Kidney epithelial cell (primary cell): ENCODE measurements around the gene SAMD3. TPM values are rescaled to one million over a fixed set of nuclear protein-coding genes. Genes with fewer than 3 reads are reported as not detected.
"Not testable (repeated sequence)": the region's sequence is repeated elsewhere in the genome, so short reads cannot be mapped to it uniquely, and the experiment has no call there.

ENCODE experiments used
- DNase-seq: peaks from one replicate; pipeline ENCODE4 v3.0.0-alpha.2; 2010; ENCODE audit warnings: low read depth
- H3K27me3 ChIP-seq: 2 replicates; pipeline ENCODE4 v1.6.0; 2011; ENCODE audit warnings: low read length; ENCODE audit not compliant: control insufficient read depth, insufficient read depth
- H3K36me3 ChIP-seq: 2 replicates; pipeline ENCODE4 v1.5.1; 2011; ENCODE audit warnings: low read length; ENCODE audit not compliant: control insufficient read depth, insufficient read depth
- H3K4me3 ChIP-seq: 2 replicates; pipeline ENCODE4 v1.5.1; 2011; ENCODE audit warnings: low read depth, mild to moderate bottlenecking, control low read depth, low read length
- total RNA-seq: library from RNA; depleted of rRNA; stranded (reverse); fragments of >200 nt; gene quantifications from 2 replicates; pipeline ENCODE4 v1.2.3, GENCODE V29; 2015
- TF ChIP-seq, protein P1 (sequence below): IDR thresholded peaks from 2 replicates; pipeline ENCODE4 v1.5.1; 2011; ENCODE audit warnings: mild to moderate bottlenecking, moderate library complexity, low read length, control low read depth, inconsistent platforms; ENCODE audit not compliant: insufficient read depth, poor library complexity, severe bottlenecking

Gene SAMD3
- total RNA-seq, 1 donor from 2014 or later, result not detected

DNA sequence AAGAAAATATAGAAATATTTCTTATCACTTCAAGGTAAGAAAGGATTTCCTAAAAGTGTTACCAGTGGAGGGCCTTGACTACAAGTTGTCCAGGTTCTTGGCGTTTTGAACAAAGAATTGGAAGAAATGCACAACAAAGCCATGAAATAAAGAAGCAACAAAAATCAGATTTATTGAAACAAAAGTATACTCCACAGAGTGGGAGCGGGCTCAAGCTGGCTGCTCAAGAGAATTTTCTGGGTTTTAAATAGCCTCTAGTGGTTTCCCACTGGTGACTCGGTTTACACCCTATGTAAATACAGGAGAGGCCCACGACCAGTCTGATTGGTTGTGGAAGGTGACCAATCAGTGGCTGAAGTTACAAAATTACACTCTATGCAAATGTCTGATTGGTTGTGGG lies 64.2 kb downstream of the SAMD3 start:
- Histone ChIP-seq H3K4me3 (no peak overlapping the region), H3K36me3 (no peaks in the 10 kb centered on the region), H3K27me3 (no peaks in the 10 kb centered on the region)
- DNase-seq, result no peak
- TF ChIP-seq, protein P1, sequence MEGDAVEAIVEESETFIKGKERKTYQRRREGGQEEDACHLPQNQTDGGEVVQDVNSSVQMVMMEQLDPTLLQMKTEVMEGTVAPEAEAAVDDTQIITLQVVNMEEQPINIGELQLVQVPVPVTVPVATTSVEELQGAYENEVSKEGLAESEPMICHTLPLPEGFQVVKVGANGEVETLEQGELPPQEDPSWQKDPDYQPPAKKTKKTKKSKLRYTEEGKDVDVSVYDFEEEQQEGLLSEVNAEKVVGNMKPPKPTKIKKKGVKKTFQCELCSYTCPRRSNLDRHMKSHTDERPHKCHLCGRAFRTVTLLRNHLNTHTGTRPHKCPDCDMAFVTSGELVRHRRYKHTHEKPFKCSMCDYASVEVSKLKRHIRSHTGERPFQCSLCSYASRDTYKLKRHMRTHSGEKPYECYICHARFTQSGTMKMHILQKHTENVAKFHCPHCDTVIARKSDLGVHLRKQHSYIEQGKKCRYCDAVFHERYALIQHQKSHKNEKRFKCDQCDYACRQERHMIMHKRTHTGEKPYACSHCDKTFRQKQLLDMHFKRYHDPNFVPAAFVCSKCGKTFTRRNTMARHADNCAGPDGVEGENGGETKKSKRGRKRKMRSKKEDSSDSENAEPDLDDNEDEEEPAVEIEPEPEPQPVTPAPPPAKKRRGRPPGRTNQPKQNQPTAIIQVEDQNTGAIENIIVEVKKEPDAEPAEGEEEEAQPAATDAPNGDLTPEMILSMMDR, result no peak

DNA sequence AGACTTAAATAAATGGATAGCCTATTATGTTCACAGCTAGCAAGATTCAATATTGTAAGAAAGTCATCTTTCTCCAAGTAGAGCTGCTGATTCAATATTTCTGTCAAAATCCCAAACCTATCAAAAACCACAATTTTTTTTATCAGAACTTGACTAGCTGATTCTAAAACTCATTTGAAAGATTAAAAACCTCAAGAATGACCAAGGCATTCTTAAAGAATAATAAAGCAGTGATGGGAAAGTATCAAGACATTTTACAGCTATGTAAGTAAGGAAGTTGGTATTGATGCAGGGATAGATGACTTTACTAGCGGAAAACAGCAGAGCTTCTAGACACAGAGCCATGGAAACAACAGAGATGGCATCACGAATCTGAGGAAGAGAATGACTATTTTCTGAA lies 64.7 kb downstream of the SAMD3 start:
- H3K36me3 ChIP-seq, result no peaks in the 10 kb centered on the region
- H3K27me3 ChIP-seq, result no peaks in the 10 kb centered on the region
- no peak for DNase-seq
- TF ChIP-seq, protein P1, result no peak
- no peak overlapping the region for H3K4me3 ChIP-seq

DNA sequence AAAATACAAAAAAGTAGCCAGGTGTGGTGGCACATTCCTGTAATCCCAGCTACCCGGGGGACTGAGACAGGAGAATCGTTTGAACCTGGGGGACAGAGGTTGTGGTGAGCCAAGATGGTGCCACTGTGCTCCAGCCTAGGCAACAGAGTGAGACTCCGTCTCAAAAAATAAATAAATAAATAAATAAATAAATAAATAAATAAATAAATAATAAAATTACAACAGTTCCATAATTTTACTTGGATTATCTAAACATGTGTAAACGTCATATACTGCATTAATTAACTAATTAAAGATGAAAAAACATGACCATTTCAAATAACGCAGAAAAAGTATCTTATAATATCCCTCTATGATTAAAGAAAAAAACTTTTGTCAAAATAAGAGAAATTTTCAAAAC lies 65.8 kb downstream of the SAMD3 start:
- DNase-seq, result no peak
- no peaks in the 10 kb centered on the region for H3K36me3 ChIP-seq
- TF ChIP-seq, protein P1, result no peak
- no peak overlapping the region for H3K4me3 ChIP-seq
- H3K27me3 ChIP-seq, result no peaks in the 10 kb centered on the region

DNA sequence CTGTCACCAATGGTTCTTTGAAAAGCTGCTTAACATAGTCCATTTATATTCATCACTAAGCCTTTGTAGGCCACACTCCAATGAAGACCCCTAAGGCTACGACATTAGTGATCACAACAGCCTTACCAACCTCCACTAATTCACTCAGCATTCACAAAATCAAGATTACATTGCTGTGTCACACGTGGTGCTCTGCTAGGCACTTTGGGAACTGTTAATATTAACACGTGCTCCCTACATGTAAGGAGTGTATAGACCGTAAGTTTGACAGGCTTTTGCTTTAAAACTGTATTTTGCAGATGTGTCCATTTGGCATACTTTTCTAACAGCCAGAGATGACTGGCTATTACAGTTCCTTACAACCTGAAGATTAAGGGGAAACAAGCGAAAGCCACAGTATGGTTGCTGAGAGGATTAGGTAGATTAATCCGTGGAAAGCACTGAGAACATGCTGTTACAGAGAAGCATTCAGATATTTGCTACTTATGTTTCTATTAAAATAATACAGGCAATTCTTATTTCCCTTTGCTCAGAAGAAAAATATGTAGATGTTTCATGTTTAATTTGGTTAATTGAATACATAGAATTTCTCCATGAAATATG lies 69.7 kb downstream of the SAMD3 start:
- TF ChIP-seq, protein P1, result no peak
- Histone ChIP-seq H3K27me3 (no peaks in the 10 kb centered on the region), H3K36me3 (no peaks in the 10 kb centered on the region)

DNA sequence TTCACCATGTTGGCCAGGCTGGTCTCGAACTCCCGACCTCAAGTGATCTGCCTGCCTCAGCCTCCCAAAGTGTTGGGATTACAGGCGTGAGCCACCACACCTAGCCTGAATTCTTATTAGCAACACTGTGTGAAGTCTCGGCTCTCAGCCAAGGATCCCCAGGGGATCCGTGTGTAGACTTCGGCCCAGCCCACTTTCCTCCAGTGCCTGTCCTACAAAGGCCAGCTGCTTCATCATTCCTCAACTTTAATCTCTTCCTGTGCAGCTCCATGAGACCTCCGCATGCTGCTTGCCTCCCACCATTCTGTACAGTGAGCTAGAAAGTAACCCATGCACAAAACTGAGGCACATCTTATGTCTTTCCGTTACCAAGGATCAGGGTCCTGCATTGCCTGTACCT lies 71.8 kb downstream of the SAMD3 start:
- TF ChIP-seq, protein P1, result no peak
- no peak overlapping the region for H3K4me3 ChIP-seq

More for the DNA sequence above, 69.7 kb downstream of the SAMD3 start:
- DNase-seq, result no peak
- H3K4me3 ChIP-seq, result no peak overlapping the region

DNA sequence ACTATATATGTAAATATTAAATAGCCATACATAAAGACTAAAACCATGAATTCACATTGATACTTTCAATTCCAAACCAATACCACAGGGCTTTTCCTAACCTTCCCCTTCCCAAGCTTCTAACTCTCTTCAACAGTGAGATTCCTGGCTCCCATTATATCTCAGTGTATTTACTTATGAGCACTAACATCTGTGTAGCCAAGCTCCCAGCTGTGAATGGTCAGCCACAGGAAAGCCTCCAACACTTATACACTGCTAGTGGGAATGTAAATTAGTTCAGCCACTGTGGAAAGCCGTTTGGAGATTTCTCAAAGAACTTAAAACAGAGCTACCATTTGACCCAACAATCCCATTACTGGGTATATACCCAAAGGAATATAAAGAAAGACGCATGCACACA lies 73.7 kb downstream of the SAMD3 start:
- not testable (repeated sequence) for H3K4me3 ChIP-seq, DNase-seq, H3K27me3 ChIP-seq, H3K36me3 ChIP-seq

More for the DNA sequence above, 71.8 kb downstream of the SAMD3 start:
- Histone ChIP-seq H3K27me3 (no peaks in the 10 kb centered on the region), H3K36me3 (no peaks in the 10 kb centered on the region)
- no peak for DNase-seq
